ENCODE results near the gene PPP1R37. TPM values are rescaled to one million over a fixed set of nuclear protein-coding genes. Genes with fewer than 3 reads are reported as not detected.

The PPP1R37 gene
- total RNA-seq, 1 experiment from 2014 or later = 17.2 TPM

DNA sequence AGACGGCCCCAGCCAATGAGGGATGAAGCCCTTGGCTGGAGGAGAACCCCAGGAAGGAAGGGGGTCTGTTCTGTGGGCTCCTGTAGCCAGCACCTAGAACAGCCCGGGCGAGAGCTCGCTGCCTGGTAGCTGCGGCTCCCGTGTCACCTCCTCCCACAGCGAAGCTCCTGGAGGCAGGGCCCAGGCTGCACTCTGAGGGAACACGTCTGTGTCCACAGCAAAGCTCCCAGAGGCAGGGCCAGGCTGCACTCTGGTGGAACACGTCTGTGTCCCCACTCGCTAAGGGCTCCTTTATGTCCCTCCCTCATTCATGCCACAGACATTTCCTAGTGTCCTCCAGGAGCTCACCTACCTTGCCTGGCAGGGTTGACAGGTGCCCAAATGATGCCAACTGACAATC is 76.6 kb downstream of the PPP1R37 start:
- no peak for DNase-seq (ENCODE audit: low read depth)

DNA sequence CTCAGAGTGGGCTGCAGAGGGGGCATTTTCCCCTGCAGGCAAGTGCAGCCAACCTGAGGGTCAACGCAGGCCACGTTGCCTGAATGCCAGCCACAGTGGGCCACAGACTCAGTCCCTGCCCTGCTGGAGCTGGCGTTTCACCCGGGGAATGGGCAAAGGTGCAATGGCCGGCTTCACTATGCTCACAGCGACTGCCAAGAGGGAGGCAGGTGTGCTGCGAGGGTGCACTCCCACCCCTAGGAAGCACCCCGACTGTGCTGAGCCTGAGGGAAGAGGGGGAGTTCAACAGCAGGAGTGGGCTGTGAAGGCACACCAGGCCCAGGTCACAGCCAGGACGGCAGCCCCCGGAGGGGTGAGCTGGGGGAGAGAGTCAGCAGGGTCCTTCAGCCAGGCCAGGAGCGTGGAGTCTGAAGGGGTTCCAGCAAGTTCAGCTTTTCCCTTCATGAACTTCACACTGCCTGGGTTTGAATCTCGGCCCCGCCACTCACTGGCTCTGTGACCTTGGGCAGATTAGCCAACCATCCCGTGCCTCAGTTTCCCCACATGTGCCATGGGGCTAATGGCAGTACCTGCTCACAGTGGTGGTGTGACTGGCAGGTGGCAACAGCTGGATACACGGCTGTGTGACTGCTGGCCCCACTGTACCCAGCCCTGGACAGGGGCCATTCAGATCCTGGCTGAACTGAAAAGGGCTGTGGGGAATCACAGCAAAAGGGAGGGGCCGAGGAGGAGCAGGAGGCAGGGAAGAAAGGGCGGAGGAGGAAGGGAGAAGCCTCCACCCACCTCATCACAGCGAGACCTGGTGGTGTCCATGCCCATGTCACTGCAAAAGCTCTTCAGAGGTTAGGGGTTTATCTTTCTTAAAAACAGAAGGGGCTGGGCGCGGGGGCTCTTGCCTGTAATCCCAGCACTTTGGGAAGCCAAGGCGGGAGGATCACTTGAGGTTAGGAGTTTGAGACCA is 77.4 kb downstream of the PPP1R37 start:
- DNase-seq (ENCODE audit: low read depth) = no peak

DNA sequence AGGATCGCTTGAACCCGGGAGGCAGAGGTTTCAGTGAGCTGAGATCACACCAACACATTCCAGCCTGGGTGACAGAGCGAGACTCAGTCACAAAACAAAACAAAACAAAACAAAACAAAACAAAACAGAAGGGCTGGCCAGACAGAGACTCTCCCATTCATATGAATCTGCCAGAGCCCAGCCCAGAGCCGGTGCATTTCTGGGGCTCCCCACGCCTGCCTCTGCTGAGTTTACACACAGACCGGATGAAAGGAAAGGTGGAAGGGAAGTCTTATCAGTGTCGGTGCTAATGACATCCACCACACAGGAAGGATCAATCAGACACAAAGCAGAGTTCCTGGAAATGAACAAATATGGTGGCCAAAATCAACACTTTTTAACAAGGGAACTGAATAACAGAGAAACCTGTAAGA is 78.2 kb downstream of the PPP1R37 start:
- DNase-seq (ENCODE audit: low read depth) = no peak

DNA sequence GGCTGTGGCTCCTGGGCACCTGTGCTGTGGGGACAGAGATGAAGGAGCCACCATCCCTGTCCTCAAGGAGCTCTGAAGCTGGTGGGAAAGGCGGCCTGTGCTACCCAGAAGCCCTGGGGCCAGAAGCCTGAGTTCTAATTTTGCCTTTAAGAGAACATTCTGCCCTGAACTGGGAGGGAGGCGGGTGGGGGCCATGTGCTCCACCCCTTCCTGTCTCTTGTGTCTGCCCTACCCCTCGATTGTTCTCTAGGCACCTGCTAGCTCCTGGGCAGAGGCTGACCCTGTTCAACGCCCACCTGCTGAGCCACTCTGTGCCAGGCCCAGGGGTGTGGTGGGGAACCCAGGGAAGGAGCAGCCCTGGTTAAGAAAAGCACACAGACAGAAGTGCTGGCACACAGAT is 79.2 kb downstream of the PPP1R37 start:
- DNase-seq (ENCODE audit: low read depth) = no peak

DNA sequence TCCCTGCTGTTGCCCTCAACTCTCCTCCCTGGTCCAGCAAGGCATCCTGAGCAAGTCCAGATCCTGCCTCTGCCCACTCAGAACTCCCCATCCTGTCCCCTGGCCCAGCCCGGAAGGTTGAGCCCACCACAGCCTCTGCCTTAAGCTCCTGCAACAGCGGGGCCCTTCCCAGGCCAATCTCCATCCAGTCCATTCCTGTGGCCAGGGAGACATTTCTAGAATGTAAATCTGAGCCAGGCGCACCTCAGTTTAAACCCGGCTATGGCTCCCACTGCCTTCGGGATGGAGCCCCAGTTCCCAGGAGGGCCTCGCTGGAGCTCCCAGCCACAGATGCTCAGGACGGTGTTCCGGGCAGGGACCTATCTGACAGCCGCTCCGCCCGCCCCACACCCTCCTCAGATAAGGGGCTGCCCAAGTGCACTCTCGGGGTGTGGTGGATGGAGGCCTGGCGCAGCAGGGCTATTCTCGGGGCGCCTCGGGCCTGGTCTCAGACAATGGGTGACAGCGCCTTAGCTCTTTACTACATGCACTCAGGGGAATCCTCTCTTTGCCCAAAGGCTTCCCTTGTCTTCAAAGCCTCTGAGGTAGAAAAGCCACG is 79.7 kb downstream of the PPP1R37 start:
- DNase-seq (ENCODE audit: low read depth) = no peak

DNA sequence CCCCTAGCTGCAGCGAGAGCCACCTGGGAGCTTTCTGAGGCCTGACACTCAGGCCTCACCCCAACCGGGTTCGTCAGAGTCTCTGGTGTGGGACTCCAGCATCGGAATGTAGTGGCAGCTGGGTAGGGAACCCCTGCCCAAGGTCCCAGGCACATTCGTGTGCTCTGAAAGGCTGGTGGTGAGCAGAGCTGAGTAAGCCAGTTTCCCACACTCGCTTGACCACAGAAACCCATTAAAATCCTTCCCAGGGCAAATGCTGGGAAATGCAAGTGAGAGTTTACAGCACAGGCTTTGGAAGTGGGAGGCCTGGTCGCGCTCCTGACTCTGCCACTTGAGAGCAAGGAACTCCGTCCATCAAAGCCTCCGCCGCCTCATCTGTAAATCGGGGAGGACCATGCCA is 80.8 kb downstream of the PPP1R37 start:
- peak; percentile 88 for DNase-seq (ENCODE audit: low read depth)

DNA sequence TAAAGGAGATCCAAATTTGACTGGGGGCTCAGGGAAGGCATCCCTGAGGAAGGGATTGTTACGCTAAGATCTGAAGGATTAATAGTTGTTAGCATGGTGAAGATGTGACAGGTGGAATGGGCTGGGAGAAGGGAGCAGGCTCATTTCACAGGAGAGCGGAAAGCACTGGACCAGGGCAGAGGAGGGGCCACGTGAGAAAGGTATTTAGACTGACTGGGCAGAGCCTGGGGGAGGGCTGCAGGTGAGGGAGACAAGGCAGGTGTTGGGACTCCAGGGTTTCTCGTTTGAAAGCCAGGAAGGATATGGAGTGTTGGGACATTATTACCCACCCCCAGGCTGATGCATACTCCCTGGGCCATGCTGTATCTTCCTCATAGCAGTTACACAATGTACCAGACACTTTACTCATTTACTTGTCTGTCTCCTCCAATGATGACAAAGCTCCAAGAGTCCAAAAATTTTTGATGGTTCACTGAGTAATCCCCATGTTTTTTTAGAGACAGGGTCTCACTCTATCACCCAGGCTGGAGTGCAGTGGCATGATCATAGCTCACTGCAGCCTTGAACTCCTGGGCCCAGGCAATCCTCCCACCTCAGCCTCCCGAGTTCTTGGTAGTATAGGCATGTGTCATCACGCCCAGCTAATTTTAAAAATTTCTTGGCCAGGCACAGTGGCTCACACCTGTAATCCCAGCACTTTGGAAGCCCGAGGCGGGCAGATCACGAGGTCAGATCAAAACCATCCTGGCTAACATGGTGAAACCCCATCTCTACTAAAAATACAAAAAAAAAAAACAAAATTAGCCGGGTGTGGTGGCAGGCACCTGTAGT is 82.8 kb downstream of the PPP1R37 start:
- DNase-seq (ENCODE audit: low read depth) = no peak

DNA sequence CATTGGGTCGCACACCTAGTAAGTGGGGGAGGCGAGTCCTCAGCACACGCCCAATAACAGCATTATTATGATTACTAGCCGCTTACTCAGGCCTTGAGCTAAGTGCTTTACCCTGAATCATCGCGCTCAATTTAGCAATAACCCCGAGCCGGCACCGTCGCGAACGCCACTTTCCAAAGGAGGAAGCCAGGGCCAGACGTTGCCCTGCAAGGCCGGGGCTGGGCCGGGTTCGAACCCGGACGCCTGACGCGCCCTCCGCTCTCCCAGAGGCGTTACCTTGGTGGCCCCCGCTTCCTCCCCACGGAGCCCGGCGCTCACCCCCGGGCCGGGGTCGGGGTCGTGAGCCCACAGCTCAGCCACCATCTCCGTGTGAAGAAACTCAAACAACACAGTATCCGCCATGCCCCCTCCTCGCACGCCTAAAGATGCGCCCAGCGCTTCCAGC is 84.9 kb downstream of the PPP1R37 start, which contains the start of gene TRAPPC6A:
Gene TRAPPC6A, minus strand, starts transcription at position 421 of the 445 bp plus-strand sequence. Its CDS starts 19 bp downstream, at position 402.
- peak; percentile 51 for DNase-seq (ENCODE audit: low read depth)

DNA sequence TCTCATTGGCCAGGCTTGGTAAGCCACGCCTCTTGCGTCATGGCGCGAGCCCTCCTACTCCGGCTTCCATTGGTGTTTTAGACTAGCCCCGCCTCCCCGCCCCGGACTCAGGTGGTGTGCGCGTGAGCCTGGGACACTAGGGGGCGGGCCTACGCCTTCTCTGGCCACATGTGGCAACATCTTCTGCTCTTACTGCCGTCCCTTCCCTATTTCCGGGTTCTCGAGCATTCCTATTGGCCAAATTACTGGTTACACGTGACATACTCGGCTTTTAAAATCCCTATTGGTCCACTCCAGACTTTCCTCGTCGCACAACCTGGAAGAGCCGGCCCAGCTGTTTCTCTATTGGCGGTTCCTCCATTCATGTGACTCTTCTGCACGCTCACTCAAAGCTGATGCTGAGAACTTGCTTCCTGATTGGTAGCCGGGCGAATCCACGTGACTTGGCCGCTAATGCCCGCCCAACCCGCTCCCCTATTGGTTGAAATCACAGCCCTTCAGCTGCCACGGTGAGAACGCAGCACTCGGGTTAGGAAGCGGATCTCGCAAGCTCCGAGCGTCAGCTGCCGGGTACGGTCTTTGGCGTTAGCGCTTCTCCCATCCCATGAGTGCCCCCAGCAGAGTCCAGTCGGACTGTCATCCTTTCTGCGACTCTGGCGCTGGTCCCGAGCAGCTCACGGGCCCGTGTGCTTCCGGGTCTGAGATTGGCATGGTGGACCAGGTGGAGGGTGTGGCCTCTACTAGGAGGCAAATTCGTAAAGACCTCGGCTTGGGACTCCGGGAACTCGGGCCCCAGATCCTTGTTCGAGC is 85.5 kb downstream of the PPP1R37 start, which contains the start of gene BLOC1S3:
Gene BLOC1S3, plus strand, starts transcription at position 523 of the 810 bp plus-strand sequence. CDS start 513 bp downstream, outside the sequence.
- DNase-seq (ENCODE audit: low read depth) = peak; percentile 100

DNA sequence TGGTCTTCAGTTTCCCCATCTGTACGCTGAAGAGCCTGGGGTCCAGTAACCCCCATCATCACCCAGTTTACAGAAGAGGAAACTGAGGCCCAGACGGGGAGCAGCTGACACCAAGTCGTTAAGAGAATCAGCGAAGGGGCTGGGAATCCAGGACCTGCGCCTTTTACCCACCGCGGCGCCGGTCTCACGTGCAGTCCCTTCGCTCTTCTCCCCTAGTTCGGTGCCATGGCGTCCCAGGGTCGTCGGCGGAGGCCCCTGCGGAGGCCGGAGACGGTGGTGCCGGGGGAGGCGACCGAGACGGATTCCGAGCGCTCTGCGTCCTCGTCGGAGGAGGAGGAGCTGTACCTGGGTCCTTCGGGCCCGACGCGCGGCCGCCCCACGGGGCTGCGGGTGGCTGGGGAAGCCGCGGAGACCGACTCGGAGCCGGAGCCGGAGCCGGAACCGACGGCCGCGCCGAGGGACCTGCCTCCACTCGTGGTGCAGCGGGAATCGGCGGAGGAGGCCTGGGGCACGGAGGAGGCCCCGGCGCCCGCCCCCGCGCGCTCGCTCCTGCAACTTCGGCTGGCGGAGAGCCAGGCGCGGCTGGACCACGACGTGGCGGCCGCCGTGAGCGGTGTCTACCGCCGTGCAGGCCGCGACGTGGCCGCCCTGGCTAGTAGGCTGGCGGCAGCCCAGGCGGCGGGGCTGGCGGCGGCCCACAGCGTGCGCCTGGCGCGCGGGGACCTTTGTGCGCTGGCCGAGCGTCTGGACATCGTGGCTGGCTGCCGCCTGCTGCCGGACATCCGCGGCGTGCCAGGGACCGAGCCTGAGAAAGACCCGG is 86.3 kb downstream of the PPP1R37 start:
- DNase-seq (ENCODE audit: low read depth) = peak; percentile 39

DNA sequence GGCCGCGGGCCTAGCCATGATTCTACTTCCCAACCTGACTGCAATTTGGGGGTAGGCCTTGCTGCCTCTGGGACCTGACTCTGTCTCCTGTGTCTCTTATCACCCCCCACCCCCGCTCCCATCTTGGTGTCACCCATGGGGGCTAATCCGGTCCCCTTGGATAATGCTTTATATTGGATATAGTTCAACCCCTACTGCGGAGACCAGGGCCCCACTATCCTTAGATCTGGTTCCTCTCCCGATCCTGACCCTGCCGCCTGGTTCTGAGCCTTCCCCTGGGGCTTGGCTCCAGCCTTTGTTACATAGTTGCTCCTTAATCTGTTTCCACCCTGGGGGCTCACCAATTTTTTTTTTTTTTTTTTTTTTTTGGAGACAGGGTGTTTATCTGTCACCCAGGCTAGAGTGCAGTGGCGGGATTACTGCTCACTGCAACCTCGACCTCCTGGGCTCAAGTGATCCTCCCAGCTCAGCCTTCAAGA is 87.0 kb downstream of the PPP1R37 start:
- DNase-seq (ENCODE audit: low read depth) = no peak

DNA sequence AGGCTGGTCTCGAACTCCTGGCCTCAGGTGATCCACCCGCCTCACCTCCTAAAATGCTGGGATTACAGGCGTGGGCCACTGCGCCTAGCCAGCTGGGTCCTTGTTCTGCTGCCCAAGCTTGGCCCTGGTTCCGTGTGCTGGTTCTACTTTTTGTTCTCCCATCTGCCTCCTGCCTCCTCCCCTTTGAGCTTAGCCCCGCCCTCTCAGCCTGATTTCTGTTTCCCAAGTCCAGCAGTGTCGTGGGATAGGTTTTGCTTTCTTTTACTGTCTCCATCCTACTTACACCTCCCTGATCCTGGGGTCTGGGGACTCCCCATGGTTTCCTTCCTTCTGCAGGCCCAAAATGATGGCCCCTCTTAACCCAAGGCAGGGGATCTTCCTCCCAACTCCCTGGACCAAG is 88.0 kb downstream of the PPP1R37 start:
- DNase-seq (ENCODE audit: low read depth) = no peak

DNA sequence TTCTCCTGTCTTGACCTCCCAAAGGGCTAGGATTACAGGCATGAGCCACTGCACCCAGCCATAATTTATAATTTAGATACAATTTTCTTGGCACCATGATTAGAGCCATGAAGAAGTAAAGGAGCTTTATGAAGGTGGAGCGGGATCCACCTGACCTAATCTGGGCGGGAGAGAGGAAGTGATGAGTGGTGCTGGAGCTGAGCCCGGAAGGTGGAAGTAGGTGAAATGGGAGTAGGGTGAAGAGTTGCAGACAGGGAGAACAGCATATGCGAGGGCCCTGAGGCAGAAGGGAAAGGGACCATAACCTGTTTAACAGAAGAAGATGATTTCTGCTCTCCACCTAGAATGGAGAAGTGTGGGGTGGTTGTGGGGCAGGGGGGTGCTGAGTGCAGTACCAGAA is 89.8 kb downstream of the PPP1R37 start:
- DNase-seq (ENCODE audit: low read depth) = no peak

DNA sequence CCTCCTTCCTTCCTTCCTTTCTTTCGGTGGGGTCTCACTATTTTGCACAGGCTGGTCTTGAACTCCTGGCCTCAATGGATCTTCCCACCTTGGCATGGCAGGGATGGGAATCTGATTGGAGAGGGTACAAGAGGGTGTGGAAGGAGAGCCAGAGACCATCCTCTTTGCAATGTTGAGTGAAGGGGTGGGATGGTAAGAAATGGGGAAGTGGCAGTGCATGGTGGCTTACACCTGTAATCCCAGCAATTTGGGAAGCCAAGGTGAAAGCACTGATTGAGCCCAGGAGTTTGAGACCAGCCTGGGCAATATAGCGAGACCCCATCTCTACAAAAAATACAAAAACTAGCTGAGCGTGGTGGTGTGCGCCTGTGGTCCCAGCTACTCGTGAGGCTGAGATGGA is 91.1 kb downstream of the PPP1R37 start:
- DNase-seq (ENCODE audit: low read depth) = no peak

DNA sequence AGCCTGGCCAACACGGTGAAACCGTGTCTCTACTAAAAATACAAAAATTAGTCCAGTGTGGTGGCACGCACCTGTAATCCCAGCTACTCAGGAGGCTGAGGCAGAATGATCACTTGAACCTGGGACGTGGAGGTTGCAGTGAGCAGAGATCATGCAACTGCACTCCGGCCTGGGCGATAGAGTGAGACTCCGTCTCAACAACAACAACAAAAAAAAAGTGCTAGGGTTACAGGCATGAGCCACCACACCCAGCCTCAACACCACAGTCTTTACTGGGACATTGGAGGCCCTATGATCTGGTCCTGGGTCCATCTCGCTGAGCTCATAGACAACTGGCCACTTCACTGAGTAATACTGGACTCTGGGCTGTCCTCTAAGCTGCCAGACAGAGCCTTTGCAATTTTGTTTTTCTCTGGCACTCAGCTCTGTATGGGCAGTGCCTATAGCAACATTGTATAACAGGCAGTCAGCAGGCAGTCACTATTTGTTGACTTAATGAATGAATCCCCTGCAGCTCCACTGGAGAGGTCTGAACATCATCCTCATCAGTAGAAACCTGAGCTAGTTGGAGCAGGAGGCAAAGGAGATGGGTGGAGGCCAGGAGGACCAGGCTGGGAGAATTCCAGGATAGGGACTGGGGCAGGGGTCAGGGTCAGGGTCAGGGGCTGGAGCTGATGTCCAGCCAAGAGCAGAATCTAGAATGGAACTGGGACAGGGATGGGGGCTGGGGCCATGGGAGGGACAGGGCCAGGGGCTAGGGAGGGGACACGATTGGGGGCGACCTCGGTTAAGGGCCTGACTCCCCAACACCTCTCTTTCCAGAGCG is 93.7 kb downstream of the PPP1R37 start:
- no peak for DNase-seq (ENCODE audit: low read depth)

DNA sequence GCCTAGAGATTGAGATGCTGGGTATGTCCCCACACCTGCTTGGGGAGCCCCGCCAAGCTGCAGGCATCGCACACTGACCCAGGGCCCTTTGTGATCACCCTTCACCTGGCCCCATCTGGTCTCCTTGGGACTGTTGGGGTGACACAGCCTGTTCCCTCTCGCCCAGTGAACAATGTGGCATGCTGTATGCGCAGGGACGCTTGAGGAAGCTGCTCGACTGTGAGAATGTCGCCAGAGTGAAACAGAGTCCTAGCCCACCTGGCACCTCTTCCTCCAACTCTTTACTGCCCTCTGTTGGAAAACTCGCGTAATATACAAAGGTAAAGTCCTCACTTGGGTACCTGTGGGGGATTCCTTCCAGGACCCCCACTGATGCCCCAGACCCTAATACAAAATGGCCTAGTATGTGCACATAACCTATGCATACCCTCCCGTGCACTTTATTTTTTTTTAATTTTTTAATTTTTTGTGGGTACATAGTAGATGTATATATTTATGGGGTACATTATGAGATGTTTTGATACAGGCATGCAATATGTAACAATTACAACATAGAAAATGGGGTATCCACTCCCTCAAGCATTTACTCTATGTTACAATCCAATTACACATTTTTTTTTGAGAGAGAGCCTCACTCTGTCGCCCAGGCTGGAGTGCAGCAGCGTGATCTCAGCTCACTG is 94.6 kb downstream of the PPP1R37 start:
- DNase-seq (ENCODE audit: low read depth) = no peak

DNA sequence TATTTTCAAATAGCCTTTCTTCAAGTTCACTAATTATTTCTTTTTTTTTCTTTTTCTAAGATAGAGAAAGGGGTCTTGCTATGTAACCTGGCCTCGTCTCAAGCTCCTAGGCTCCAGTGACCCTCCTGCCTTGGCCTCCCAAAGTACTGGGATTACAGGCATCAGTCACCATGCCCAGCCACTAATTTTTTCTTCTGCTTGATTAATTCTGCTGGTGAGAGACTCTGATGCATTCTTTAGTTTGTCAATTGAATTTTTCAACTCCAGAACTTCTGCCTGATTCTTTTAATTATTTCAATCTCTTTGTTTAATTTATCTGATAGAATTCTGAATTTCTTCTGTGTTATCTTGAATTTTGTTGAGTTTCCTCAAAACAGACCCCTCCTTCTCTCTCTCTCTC is 97.0 kb downstream of the PPP1R37 start:
- DNase-seq (ENCODE audit: low read depth) = no peak

DNA sequence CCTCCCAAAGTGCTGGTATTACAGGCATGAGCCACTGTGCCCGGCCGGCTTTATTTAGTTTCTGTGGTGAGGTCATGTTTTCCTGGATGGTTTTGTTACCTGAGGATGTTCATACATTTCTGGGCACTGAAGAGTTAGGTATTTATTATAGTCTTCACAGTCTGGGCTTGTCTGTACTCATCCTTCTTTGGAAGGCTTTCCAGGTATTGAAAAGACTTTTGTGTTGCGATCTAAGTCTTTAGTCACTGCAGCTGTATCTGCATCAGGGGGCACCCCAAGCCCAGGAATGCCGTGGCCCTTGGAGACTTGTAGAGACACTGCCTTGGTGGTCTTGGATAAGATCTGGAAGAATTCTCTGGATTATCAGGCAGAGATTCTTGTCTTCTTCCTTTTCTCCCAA is 98.4 kb downstream of the PPP1R37 start:
- no peak for DNase-seq (ENCODE audit: low read depth)

DNA sequence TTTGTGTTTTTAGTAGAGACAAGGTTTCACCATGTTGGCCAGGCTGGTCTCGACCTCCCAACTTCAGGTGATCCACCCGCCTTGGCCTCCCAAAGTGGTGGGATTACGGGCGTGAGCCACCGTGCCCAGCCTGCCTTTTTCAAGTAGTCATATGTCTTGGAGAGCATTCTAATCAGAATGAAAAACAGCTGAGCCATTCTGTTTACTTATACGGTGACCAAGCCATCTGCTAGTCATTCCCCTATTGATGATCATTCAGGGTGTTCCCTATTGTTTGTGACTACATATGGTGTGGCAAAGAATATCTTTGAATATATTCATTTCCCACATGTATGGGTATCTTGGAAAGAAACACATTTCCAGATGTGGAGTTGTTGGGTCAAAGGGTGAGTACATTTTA is 102.8 kb downstream of the PPP1R37 start:
- DNase-seq (ENCODE audit: low read depth) = no peak

Data from RPMI7951 (cell line).